Stimulated activated CD4-positive, alpha-beta T cell treated with anti-CD3 and anti-CD28 coated beads, Interleukin-2, amount 100 ng/mL, for 24 hours (primary cell): ENCODE results near the gene STEAP3.
A peak's percentile ranks its signal among the peaks of the same experiment; 100 is the strongest.
"Not testable (repeated sequence)": the region's sequence is repeated elsewhere in the genome, so short reads cannot be mapped to it uniquely, and the experiment has no call there.

Source experiments
- DNase-seq, 2 donors: peaks; one replicate each; pipeline ENCODE4 v3.0.0-alpha.2; 2020

Gene STEAP3

DNA sequence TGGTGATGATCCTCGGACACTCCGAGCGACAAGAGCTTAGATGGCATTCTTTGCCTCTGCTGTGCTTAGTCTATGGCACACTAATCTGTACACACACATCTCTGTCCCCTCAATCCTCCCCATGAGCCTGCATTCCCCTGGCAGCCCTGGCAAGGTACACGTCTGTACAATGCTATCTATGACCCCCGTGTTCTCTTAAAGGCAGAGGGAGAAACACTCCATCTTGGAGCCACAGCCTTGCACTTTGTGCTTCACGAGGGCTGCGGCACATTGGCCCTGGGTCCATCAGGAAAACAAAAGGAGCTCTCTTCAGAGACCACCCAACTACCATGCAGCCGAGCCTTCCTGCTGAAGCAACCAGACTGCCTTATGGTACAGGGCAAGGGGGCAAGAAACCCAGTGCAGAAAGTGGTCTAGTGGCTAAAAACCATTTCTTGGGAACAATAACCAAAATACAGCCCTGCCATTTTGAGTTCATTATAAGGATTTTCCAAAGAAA is 42.5 kb downstream of the STEAP3 start:
- no peak for DNase-seq

DNA sequence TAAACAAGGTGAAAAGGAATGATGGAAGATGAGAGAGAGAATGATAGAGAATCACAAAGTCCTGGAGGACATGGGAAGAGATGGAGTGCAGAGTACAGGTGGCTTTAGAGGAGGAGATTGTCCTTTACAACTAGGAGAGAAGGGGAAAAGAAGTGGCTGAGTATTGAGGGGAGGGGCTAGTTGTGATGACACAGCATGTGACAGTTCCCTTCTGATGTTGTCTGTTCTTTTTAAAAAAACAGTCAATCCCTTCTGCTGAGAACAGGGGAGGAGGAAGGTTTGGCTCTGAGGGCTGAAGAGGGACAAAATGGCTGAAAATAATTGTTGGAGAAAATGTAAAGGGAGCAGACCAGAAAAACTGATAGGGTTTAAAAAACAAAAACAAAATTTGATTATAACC is 44.0 kb downstream of the STEAP3 start:
- DNase-seq, result no peak

DNA sequence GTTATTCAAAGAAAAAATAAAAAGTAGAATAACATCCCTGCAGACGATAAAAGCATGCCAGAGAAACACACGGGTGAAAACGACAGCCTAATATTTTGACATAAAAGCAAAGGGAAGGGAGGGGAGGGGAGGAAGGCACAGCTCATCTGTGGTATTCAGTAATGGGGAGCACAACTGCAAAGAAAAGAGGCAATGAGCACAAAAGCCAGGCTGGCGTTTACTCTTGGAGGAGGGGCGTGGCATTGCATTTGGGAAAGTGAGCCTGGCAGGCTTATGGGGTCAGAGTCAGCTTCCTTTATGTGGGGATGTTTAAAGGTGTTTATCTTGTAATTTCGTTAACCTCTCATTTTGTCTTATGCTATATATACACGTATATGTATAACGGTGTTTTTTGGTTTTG is 53.2 kb downstream of the STEAP3 start:
- no peak for DNase-seq

DNA sequence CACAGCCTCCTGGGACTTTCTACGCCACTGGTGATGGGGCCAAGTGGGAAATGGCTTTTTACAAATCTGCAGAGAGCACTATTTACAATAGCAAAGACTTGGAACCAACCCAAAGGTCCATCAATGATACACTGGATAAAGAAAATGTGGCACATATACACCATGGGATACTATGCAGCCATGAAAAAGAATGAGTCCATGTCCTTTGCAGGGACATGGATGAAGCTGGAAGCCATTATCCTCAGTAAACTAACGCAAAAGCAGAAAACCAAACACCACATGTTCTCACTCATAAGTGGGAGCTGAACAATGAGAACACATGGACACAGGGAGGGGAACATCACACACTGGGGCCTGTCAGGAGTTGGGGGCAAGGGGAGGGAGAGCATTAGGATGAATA is 54.8 kb downstream of the STEAP3 start:
- not testable (repeated sequence) for DNase-seq

DNA sequence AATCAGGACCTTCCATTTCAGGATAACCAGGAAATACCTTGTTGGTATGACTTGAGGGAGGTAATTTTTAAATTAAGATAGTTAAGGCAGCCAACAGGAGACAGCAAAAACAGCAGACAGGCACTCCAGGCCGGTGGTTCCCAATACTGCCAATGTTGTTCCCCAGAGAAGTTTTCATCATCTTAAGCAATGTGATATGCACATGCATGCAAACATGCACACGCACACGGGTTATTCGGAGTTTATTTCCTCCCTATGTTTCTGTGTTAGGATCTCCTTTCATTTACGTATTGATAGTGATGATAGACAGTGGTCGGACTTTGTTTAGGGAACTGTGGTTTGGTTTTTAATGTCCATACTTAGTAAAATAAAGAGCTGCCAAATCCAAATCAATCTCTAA is 55.3 kb downstream of the STEAP3 start:
- no peak for DNase-seq

DNA sequence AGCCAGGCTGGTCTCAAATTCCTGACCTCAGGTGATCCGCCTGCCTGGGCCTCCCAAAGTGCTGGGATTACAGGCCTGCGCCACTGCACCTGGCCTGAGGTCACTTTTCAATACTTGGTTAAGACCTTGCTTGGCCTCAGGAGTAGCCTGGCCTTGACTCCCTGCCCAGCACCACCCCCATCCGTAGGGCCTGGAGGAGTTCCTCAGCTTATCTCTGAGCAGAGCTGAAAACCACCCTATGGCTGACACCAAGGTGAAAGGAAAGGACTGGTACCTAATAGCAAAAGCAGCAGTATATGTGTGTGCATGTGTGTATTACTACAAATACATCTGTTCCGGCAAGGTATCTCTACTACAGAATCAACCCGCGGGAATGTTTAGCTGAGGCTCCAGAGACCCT is 56.0 kb downstream of the STEAP3 start:
- no peak for DNase-seq

DNA sequence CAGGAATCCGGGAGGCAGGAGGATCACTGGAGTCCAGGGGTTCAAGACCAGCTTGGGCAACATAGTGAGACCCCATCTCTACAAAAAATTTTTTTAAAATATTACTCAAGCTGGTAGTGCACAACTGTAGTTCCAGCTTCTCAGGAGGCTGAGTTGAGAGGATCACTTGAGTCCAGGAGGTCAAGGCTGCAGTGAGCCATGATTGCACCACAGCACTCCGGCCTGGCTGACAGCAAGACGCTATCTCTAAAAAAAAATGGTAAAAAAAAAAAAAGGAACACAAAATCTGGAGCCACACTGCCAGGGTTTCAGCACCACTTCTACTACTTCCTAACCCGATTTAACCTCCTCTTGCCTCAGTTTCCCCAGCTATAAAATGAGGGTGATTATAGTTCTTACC is 57.0 kb downstream of the STEAP3 start:
- DNase-seq, result no peak

DNA sequence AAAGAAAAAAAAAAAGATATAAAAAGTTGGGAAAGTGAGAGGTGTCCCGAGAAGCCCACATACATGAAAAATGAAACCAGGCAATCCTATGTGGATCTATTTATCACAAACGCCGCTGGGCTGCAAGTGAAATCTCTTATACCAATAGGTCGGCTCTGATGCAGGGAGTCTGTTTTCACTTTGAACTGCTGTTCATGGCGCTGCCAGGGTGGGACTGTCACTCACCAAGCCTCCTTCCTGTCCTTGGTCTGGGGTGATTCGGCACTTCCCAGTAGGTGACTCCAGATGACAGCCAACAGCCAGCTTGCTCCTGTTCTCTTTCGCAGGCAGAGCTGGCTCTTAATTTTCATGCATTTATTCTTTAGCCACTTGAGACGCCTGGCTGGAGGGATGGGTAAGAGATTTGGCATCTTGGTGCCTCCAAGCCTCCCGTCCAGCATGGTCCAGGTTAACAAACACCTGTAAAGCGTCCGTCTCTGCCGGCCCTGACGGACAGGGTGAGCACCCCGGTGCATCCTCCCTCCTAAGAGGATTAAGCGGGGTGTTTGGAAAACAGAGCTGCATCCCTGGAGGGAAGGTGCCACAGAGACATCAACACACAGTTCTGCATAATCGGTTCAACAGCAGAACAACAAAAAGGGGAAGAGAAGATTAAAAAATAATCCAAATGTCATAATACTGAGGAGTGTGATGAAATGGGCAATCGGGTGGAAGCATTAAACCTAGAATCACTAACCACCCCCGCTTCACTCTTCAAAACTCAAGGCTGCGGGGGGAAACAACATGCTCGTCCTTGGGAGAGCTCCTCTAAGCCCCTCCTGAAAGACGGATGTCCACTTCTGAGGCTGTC is 58.7 kb downstream of the STEAP3 start:
- no peak for DNase-seq

DNA sequence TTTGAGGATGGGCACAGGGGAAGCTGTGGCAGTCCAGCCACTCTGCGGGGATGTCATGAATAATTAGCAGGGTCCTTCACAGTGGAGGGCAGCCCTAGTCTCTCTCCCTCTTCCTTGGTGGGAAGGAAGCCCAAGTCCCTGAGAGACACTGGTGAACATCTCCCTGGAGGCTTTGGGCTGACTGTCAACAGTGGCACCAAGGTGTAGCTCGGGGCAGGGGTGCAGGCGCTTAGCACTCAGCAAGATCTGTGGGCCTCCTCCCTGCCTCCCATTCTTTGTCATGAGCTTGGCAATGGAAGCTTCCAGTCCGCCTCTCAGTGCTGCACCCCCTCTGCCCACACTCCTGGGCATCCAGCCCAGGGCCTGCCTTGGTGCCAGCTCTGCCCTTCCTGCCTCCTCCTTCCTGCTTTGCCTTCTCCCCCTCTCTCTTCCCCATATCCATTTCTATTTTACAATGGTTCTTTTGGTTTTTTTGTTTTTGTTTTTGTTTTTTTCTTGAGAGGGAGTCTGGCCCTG is 59.4 kb downstream of the STEAP3 start:
- DNase-seq, result no peak

DNA sequence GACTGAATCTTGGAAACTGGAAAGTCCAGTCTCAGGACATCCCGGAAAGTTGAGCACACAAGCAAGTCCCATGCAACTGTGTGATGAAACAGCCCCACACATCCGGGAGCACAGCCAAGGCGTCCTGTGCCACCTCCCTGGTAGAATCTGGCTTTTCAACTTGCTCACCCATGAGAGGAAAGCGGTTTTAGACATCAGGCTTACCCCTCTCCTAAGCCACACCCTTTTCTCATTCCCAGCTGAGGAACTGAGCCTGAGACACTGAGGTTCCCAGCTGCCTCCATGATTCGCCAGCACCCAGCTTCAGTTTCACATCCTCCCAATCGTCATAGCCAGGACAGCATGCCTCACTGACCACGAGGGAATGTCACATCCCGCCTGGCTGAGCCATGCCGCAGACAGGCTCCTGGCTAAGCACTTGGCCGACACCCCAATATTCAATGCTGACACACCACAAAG is 60.3 kb downstream of the STEAP3 start:
- DNase-seq, result no peak

DNA sequence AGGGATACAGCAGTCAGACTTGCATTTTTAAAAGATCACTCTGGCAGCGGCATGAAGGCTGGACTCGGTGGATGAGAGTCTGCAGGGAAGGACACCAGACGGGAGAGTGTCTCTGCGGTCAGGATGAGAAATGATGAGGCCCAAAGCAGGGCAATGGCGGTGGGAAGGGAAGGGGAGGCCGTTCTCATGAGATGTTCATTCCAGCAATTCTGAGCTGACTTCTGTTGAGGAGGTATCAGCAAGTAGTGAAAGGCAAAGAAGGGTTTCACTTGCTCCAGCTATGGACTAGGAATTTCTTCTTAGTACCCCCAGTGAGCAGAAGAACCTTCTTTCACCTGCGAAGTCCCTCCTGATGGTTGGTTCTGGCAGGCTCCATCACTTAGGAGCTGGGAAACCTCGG is 63.0 kb downstream of the STEAP3 start:
- DNase-seq, result no peak

DNA sequence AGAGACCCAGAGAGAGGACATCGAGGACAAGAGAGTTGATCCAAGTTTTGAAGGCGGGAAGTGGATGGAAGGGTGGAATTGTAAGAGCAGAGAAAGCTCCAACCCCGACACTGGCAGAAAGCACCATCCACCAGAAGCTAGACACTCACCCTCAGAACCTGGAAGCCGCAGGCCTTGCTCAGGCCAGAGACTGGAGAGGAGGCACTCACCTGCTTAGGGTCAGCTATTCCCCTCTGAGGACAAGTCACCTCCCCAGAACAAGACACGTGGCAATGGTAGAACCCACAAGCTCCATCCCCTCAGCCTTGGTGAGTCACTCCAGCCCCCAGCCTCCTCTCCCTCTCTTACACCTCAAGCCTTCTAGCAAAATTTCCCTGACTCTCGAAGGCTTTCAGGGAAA is 64.9 kb downstream of the STEAP3 start:
- no peak for DNase-seq

DNA sequence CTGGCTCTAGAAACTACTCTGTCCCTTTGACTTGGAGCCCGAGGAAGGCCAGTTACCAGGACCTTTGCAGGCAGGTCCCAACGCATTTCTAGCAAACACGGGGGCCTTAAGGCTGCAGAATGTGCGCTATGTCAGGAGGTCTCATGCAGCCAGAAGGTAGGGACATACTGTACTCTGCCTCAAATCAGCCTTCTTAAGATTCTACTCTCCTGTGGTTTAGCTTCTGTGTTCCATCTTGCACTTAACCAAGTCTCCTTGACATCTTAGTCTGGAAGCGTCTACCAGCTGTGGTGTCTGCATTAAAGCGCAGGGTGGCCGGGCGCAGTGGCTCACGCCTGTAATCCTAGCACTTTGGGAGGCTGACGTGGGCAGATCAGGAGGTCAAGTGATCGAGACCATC is 65.5 kb downstream of the STEAP3 start:
- DNase-seq, result no peak

DNA sequence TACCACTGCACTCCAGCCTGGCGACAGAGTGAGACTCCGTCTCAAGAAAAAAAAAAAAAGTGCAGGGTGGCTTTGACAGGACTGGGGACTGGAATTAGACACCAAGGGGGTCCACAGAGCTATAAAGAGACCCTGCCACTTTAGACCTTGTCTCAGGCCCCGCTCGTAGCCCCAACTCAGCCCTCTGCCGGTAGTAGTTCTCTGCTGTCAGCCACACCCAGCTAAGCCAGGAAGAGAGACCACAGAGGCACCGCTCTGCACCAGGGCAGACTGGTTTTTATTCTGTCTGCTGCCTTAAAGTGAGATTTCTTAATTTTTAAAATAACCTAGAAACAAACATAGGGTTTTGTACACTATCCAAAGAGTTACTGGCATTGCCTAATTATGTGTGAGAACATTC is 66.0 kb downstream of the STEAP3 start:
- DNase-seq, result no peak

DNA sequence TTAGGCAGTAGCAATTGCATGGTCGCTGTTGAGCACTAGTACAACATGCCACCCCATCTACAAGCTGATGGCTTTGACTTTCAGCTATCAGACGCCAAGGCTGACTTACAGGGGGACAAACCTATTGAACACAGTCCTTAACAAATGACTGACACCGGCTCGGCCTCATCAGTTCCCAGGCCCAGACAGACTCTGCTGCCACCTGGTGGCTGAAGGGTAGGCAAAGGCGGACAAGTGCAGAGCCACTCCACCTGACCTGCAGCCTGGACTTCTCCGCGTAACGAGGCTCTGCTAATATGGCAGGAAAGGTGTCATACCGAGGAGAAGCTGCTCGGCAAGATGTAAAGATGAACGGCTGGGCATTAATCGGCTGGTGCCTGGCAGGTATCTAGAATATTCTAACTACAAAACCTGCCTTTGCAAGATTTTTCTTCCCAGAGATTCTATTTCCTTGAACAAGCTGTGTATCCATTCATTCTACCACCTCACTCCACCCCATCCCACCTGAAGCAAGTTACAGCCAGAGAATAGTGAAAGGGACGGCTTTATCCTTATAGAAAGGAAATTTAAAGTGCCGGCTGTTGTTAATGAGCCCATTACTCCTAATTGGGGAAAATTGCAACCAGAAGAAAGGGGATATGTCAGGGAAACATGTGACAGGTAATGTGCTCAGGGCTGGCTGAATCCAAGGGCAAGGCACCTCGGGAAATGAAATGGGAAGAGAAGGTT is 67.4 kb downstream of the STEAP3 start:
- DNase-seq, result peak; percentile 75 to 82

DNA sequence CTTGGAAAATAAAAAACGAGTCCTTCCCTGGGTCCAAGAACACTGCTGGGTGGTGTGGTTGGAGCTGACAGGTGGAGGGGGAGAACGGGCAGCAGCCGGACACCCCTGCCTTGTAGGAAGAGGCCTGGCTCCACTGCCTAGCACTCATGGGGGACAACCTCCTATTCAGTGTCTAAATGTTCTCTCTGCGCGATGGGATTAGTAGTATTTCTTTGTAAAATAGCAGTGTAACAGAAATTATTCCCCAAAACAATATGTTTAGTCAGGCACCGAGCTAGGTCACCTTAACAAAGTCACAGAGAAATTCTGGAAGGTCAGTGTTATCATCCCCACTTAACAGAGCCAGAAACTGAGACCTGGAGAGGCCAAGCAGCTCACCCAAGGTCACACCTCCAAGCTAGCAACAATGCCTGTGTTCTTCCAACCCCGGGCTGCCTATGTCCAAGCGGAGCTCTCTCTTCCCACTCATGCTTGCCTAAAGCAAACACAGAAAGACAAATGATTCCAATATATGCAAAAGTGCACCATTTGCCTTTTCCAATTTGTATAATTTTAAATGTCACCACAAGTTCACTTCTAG is 68.0 kb downstream of the STEAP3 start:
- DNase-seq, result no peak

DNA sequence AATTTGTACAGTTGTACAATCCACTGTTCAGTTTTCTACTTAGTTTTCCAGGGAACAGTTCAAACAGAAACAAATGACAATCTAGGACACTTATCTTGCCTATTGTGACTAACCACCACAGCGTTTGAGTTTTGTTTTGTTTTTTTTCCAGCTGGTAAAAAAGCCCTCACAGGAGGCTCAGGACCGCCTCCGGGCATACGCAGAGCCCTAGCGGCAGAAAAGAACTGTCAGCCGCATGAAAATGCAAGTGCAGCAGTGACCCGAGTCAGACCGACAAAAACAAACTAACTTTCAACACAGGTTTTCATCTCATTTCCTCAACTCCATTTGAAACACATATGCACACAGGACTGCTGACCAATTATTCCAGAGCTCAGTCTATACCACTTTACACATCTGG is 68.6 kb downstream of the STEAP3 start:
- no peak for DNase-seq

DNA sequence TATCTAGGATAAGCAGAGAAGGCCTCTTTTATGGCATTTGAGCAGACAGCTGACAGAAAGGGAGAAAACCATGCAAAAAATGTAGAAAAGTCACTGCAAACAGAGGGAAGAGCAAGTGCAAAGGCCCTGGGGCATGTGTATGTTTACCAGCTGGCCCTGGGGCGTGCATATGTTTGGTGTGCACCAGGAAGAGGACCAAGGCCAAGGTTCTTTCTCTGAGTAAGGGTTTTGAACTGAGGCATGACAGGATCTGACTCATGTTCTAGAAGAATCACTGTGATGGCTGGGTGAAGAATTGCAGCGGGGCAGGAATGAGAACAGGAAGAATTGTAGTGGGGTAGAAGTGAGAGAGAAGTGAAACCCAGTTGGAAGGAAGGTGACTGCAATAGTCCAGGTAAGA is 69.6 kb downstream of the STEAP3 start:
- no peak for DNase-seq

DNA sequence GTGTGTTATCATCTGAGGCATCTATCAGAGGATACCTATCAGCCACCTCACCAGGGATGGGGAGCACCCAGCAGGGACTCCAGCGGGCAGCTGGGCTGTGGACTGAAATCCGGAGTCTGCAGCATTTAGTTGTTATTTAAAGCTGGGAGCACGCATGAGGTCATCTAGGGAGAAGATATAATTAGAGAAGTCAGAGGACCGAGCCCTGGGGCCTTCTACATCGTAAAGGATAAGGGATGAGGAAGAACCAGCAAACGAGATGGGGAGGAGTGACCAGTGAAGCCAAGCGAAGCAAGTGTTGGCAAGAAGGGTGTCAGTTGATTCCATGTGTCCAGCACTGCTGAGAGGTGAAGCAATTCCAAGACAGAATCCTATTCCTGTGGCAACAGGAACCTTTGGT is 70.3 kb downstream of the STEAP3 start:
- DNase-seq, result no peak

DNA sequence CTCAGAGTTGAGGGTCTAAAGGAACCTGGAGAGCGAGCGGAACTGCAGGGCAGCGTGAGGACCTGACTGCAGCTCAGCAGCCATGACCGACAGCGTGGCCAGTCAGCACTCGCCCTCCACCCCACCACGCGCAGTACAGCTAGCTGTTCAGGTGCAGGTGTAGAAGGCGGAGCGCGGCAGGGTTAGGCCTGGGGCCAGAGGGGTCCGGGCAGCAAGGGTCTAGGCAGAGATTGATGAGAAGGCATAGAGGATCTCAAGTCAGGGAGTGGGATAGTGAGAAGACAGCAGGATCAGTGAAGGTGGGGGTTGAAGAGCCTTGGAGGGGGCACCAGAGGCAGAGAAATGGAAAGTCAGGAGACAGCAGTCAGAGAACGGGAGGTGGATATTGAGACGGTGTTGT is 71.0 kb downstream of the STEAP3 start:
- no peak for DNase-seq

DNA sequence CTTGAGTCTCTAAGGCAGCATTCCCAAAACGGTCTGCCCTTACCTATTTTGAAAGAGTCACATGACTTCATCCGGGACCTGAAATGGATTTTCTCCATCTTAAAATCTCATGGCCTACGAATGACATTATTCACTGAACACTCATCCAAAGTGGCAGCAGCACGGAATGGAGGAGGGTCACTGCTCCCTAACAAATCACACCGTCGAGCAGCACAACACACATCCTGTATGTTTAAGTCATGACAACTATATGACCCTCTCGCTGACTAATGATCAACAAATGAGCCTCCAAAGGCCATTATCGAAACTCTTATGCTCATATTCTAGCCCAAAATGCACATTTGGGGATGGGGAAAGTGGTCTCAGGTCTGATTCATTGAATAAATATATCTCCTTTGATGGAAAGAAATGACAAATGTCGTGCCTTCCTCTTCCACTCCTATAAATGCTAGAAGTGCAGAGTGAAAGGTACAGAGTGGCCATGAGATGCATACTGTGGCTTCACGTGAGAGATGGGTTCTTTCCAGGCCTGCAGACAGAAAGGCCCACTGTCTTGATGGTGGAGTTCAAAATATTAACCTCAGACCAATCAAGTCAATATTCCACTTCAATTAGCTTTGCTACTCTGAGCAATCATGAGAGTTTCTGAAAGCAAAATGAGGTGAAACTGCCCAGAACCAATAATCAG is 72.2 kb downstream of the STEAP3 start:
- DNase-seq, result no peak

DNA sequence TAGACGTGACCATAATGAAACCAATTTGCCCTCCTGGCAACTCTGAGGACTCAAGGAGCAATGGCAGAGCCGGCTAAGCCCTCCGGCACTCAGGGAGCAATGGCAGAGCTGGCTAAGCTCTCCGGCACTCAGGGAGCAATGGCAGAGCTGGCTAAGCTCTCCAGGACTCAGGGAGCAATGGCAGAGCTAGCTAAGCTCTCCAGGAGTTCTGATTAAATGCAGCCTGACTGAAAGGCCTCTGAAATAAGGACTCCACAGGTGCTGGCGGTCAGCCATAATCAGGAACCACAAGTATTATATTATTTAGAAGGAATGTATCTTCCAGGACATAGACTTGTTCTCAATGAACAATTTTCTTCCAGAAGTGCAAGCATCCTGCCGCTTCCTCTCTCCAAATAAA is 77.8 kb downstream of the STEAP3 start:
- no peak for DNase-seq

DNA sequence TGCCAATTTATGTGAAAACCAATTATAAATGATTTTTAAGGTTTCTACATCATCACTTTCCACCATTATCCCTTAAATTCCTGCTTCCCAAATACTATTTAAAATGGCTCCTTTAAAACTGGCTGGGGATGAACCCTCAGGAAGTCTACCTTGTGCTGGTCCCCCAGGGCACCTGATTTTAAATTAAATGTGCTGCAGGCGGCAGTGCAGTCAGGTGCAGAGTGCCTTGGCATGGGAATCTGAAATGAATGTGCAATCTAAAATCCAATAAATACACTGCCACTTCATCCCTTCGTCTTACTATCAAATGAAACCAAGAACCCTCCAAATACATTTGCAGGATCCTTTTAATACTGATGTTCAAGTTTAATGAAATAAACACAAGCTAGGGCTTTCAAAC is 81.2 kb downstream of the STEAP3 start:
- DNase-seq, result no peak
